Caco-2 (cell line): ENCODE results near the gene ESRP2. TPM values are rescaled to one million over a fixed set of nuclear protein-coding genes. Genes with fewer than 3 reads are reported as not detected.

Experiments used
- BruUV-seq: library from RNA; stranded (reverse); fragments of 400-500 nt; replicated peaks from 2 replicates; lab custom pipeline; 2021; lab: Mats Ljungman, UMichigan
- CTCF ChIA-PET: fragments of 300-600 bp; sonication (Branson Sonifier 250); formaldehyde crosslinking; loops from one replicate; lab custom pipeline; 2022; ENCODE audit warnings: antibody characterized with exemption; lab: Charles Lee
- POLR2A ChIA-PET: fragments of 300-600 bp; sonication (Branson Sonifier 250); formaldehyde crosslinking; loops from one replicate; lab custom pipeline; 2022; ENCODE audit warnings: antibody characterized with exemption; lab: Charles Lee
- DNase-seq, 2 experiments: peaks; one replicate each; pipeline versions ENCODE4 v3.0.0 to v3.0.0-alpha.2; 2020 to 2022
- H3K27me3 ChIP-seq: replicated peaks from 2 replicates; pipeline ENCODE4 v1.6.0; 2011; ENCODE audit warnings: low read length; ENCODE audit not compliant: control insufficient read depth, insufficient read depth
- H3K36me3 ChIP-seq: 2 replicates; pipeline ENCODE4 v1.5.1; 2011; ENCODE audit warnings: low read length; ENCODE audit not compliant: control insufficient read depth, insufficient read depth
- H3K4me1 ChIP-seq: fragments of 250-450 bp; sonication (Bioruptor Pico); 2 replicates; pipeline ENCODE4 v1.5.1; 2020; ENCODE audit warnings: mild to moderate bottlenecking
- H3K4me3 ChIP-seq: 2 replicates; pipeline ENCODE4 v1.5.1; 2011; ENCODE audit warnings: low read depth, mild to moderate bottlenecking, control low read depth, low read length
- H3K9me3 ChIP-seq: fragments of 250-450 bp; sonication (Bioruptor Pico); 2 replicates; pipeline ENCODE4 v1.5.1; 2020; ENCODE audit warnings: mild to moderate bottlenecking, moderate library complexity
- H3K27ac Mint-ChIP-seq: one replicate; pipeline ENCODE4 v1.8.0; 2022; ENCODE audit warnings: mixed read lengths; ENCODE audit not compliant: unreplicated experiment
- H3K27me3 Mint-ChIP-seq: one replicate; pipeline ENCODE4 v1.8.0; 2022; ENCODE audit warnings: mixed read lengths; ENCODE audit not compliant: insufficient read depth, unreplicated experiment
- H3K36me3 Mint-ChIP-seq: one replicate; pipeline ENCODE4 v1.8.0; 2022; ENCODE audit warnings: mild to moderate bottlenecking, mixed read lengths; ENCODE audit not compliant: insufficient read depth, unreplicated experiment
- H3K4me1 Mint-ChIP-seq: one replicate; pipeline ENCODE4 v1.8.0; 2022; ENCODE audit warnings: low read depth, mixed read lengths; ENCODE audit not compliant: unreplicated experiment
- H3K4me3 Mint-ChIP-seq: one replicate; pipeline ENCODE4 v1.8.0; 2022; ENCODE audit warnings: mild to moderate bottlenecking, moderate library complexity, mixed read lengths; ENCODE audit not compliant: unreplicated experiment
- H3K9me3 Mint-ChIP-seq: one replicate; pipeline ENCODE4 v1.8.0; 2022; ENCODE audit warnings: mixed read lengths; ENCODE audit not compliant: unreplicated experiment
- intact Hi-C: fragments of 100-400 bp; cut with micrococcal nuclease; formaldehyde crosslinking; loops from one replicate; pipeline ENCODE4 v1.10.0; 2022; ENCODE audit not compliant: unreplicated experiment
- total RNA-seq: library from RNA; stranded (reverse); gene quantifications from 2 replicates; pipeline ENCODE4 v1.2.3, GENCODE V29; 2022
- TF ChIP-seq, protein P1 (sequence below), 2 experiments: fragments of 200-600 bp in 1 of 2; IDR thresholded peaks; 1 replicate in 1 of 2; 2 replicates in 1 of 2; pipeline versions ENCODE4 v1.5.1 to v1.8.0; 2011 to 2022; ENCODE audit warnings: antibody characterized with exemption in 1 of 2, control low read depth in 1 of 2, inconsistent platforms in 1 of 2, low read depth in 1 of 2, low read length in 1 of 2, mild to moderate bottlenecking in 1 of 2, moderate library complexity in 1 of 2; ENCODE audit not compliant: insufficient read depth in 1 of 2, severe bottlenecking in 1 of 2, unreplicated experiment in 1 of 2

ESRP2 gene
- total RNA-seq, 1 experiment from 2014 or later: 110 TPM

DNA sequence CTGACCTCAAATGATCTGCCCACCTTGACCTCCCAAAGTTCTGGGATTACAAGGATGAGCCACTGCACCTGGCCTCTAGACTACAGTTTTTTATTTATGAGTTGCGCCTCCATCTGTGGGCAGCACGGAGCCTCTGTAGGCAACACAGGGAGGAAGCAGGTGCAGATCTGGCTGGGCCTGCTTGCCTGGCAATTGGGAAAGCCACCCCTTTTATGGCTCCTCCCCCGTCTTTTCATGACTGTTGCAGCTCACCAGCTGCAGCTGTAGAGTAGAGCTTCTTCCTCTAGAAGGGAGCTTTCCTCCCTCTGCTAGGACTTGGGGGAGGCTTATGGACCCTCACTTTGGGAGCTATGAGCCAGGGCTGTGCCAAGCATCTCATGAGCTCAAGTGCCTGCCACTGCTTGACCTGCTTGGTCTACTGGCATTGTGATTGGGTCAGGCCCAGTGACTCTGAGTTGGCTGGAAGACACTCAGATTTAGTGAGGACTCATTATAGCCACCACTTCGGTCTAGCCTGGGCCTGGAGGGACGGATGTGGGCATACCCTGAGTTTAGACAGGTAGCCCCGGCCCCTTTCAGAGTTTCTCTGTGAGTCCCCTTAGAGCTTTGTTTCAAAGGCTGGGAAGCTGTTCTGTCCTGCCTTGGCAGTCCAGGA lies 21.5 kb upstream of the ESRP2 start:
- intact Hi-C loops: no loop called here
- Mint-ChIP-seq H3K4me3 (no peak overlapping the region), H3K36me3 (peaks cover 38% of the 10 kb centered on the region), H3K4me1 (peaks cover 22% of the 10 kb centered on the region), H3K27ac (peak overlapping the region; percentile 58), H3K9me3 (no peaks in the 10 kb centered on the region), H3K27me3 (no peaks in the 10 kb centered on the region)
- Histone ChIP-seq H3K4me1 (peaks cover 19% of the 10 kb centered on the region), H3K36me3 (no peaks in the 10 kb centered on the region), H3K27me3 (no peaks in the 10 kb centered on the region), H3K4me3 (no peak overlapping the region), H3K9me3 (no peaks in the 10 kb centered on the region)
- no TSS peak for BruUV-seq
- ChIA-PET CTCF (interaction anchor here (0.6 to 2.6 kb wide), 9 partner anchors 20 to 166 kb away, joined by 3 to 15 read pairs (median 4); partner anchors contain the start of genes PRMT7 and SLC7A6OS), POLR2A (interaction anchor here (0.5 to 1.6 kb wide), 5 partner anchors 12 to 91 kb away, joined by 3 to 6 read pairs (median 6); partner anchors contain the start of genes ESRP2 and PLA2G15)
- TF ChIP-seq, protein P1, sequence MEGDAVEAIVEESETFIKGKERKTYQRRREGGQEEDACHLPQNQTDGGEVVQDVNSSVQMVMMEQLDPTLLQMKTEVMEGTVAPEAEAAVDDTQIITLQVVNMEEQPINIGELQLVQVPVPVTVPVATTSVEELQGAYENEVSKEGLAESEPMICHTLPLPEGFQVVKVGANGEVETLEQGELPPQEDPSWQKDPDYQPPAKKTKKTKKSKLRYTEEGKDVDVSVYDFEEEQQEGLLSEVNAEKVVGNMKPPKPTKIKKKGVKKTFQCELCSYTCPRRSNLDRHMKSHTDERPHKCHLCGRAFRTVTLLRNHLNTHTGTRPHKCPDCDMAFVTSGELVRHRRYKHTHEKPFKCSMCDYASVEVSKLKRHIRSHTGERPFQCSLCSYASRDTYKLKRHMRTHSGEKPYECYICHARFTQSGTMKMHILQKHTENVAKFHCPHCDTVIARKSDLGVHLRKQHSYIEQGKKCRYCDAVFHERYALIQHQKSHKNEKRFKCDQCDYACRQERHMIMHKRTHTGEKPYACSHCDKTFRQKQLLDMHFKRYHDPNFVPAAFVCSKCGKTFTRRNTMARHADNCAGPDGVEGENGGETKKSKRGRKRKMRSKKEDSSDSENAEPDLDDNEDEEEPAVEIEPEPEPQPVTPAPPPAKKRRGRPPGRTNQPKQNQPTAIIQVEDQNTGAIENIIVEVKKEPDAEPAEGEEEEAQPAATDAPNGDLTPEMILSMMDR (IDR thresholded peaks at IDR 0.05; ENCODE audit: insufficient read depth in 1 of 2, low read depth in 1 of 2, low read length in 1 of 2, severe bottlenecking in 1 of 2, unreplicated experiment in 1 of 2): no peak
- peak; percentile 62 to 64 for DNase-seq

DNA sequence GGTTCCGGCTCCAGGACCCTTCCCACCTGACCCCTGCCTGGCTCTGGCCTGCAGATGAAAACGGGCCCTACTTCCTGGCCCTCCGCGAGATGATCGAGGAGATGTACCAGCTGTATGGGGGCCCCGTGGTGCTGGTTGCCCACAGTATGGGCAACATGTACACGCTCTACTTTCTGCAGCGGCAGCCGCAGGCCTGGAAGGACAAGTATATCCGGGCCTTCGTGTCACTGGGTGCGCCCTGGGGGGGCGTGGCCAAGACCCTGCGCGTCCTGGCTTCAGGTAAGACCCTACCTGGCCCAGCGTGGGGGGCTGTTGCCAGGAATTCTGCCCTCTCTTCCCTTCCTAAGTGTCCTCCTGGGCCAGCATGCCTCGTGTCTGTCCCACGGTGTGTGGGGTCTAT lies 19.8 kb upstream of the ESRP2 start:
- Histone ChIP-seq H3K27me3 (no peaks in the 10 kb centered on the region), H3K9me3 (no peaks in the 10 kb centered on the region), H3K36me3 (no peaks in the 10 kb centered on the region), H3K4me3 (no peak overlapping the region), H3K4me1 (peaks cover 14% of the 10 kb centered on the region)
- BruUV-seq: no TSS peak
- Mint-ChIP-seq H3K4me3 (no peak overlapping the region), H3K4me1 (peaks cover 13% of the 10 kb centered on the region), H3K27me3 (no peaks in the 10 kb centered on the region), H3K9me3 (no peaks in the 10 kb centered on the region), H3K27ac (no peak overlapping the region), H3K36me3 (peaks cover 48% of the 10 kb centered on the region)
- ChIA-PET POLR2A (no interaction called here), CTCF (no interaction called here)
- DNase-seq: no peak
- TF ChIP-seq, protein P1 (IDR thresholded peaks at IDR 0.05; ENCODE audit: insufficient read depth in 1 of 2, low read depth in 1 of 2, low read length in 1 of 2, severe bottlenecking in 1 of 2, unreplicated experiment in 1 of 2): no peak
- intact Hi-C loops: no loop called here

DNA sequence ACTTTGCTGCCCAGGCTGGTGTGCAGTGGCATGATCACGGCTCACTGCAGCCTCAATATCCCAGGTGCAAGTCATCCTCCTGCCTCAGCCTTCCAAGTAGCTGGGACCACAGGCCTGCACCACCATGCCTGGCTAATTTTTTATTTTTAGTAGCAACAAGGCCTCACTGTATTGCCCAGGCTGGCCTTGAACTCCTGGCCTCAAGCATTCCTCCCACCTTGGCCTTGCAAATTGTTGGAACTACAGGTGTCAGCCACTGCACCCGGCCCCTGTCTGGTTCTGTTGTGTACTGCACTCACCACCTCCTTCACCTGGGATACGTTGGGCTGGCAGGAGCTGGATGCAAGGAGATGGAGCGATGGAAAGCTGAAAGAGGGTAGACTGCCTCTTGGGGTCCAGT lies 17.8 kb upstream of the ESRP2 start:
- ChIA-PET CTCF (no interaction called here), POLR2A (interaction anchor here (0.6 kb wide), 1 partner anchor 113 kb away, joined by 3 read pairs; no protein-coding TSS in a partner anchor)
- Mint-ChIP-seq H3K4me3 (no peak overlapping the region), H3K36me3 (peaks cover 62% of the 10 kb centered on the region), H3K9me3 (no peaks in the 10 kb centered on the region), H3K4me1 (peaks cover 13% of the 10 kb centered on the region), H3K27ac (no peak overlapping the region), H3K27me3 (no peaks in the 10 kb centered on the region)
- Histone ChIP-seq H3K4me1 (peaks cover 14% of the 10 kb centered on the region), H3K27me3 (no peaks in the 10 kb centered on the region), H3K4me3 (no peak overlapping the region), H3K9me3 (no peaks in the 10 kb centered on the region), H3K36me3 (no peaks in the 10 kb centered on the region)
- DNase-seq: no peak
- BruUV-seq: no TSS peak
- TF ChIP-seq, protein P1 (IDR thresholded peaks at IDR 0.05; ENCODE audit: insufficient read depth in 1 of 2, low read depth in 1 of 2, low read length in 1 of 2, severe bottlenecking in 1 of 2, unreplicated experiment in 1 of 2): no peak
- intact Hi-C loops: no loop called here
